ENCODE measurements around the gene SLC25A10.

- TF ChIP-seq SUZ12 (IDR thresholded peaks at IDR 0.05) (no peak), BHLHE40 (IDR thresholded peaks at IDR 0.05; ENCODE audit: borderline replicate concordance) (no peak), ARNT (IDR thresholded peaks at IDR 0.05) (no peak), SP1 (IDR thresholded peaks at IDR 0.05) (no peak), FOXA1 (IDR thresholded peaks at IDR 0.05) (no peak), ELF4 (IDR thresholded peaks at IDR 0.05) (no peak), TARDBP (IDR thresholded peaks at IDR 0.05) (no peak), L3MBTL2 (conservative IDR thresholded peaks at IDR 0.05) (no peak)
Measured at GRCh38 chr17:81695211-81695610, 16.9 kb upstream of the SLC25A10 start.
